ENCODE results near the gene SCAF4.

Gene SCAF4

GRCh38 chr21:31710586-31710985 lies 21.3 kb downstream of the SCAF4 start:
- DNase-seq = peak; percentile 32

GRCh38 chr21:31708541-31708940 lies 23.4 kb downstream of the SCAF4 start:
- DNase-seq = no peak

GRCh38 chr21:31707499-31707898 lies 24.4 kb downstream of the SCAF4 start:
- DNase-seq = no peak

GRCh38 chr21:31706562-31706961 lies 25.4 kb downstream of the SCAF4 start:
- no peak for DNase-seq

- no peak for DNase-seq
Observed at GRCh38 chr21:31700040-31700439, 31.9 kb downstream of the SCAF4 start.

GRCh38 chr21:31698461-31698860 lies 33.5 kb downstream of the SCAF4 start:
- no peak for DNase-seq

- DNase-seq = no peak
Observed at GRCh38 chr21:31696424-31696823, 35.5 kb downstream of the SCAF4 start.

- no peak for DNase-seq
Observed at GRCh38 chr21:31693222-31693621, 38.7 kb downstream of the SCAF4 start.

GRCh38 chr21:31688603-31689368 lies 43.1 kb downstream of the SCAF4 start:
- DNase-seq = no peak

- no peak for DNase-seq
Observed at GRCh38 chr21:31687108-31687507, 44.8 kb downstream of the SCAF4 start.

- no peak for DNase-seq
Observed at GRCh38 chr21:31686272-31686915, 45.5 kb downstream of the SCAF4 start.

GRCh38 chr21:31684918-31685317 lies 47.0 kb downstream of the SCAF4 start:
- no peak for DNase-seq

GRCh38 chr21:31683029-31683428 lies 48.9 kb downstream of the SCAF4 start:
- no peak for DNase-seq

- DNase-seq = no peak
Observed at GRCh38 chr21:31682620-31683019, 49.3 kb downstream of the SCAF4 start.

GRCh38 chr21:31678478-31678877 lies 53.4 kb downstream of the SCAF4 start:
- DNase-seq = no peak

GRCh38 chr21:31677047-31677446 lies 54.9 kb downstream of the SCAF4 start:
- DNase-seq = no peak

- DNase-seq = no peak
Observed at GRCh38 chr21:31675960-31676359, 56.0 kb downstream of the SCAF4 start.

- DNase-seq = no peak
Observed at GRCh38 chr21:31675318-31675717, 56.6 kb downstream of the SCAF4 start.

GRCh38 chr21:31673321-31673912 lies 58.5 kb downstream of the SCAF4 start:
- DNase-seq = no peak

- no peak for DNase-seq
Observed at GRCh38 chr21:31671931-31672330, 60.0 kb downstream of the SCAF4 start.

GRCh38 chr21:31671146-31671716 lies 60.7 kb downstream of the SCAF4 start:
- no peak for DNase-seq

GRCh38 chr21:31670070-31670469 lies 61.8 kb downstream of the SCAF4 start:
- no peak for DNase-seq

- no peak for DNase-seq
Observed at GRCh38 chr21:31668651-31669491, 63.0 kb downstream of the SCAF4 start.
